ENCODE data around the gene TROAP.

The TROAP gene

GRCh38 chr12:49367381-49368239 is 44.6 kb downstream of the TROAP start, which contains the start of gene SPATS2:
Gene SPATS2, plus strand, starts transcription at chr12:49367462. Its CDS starts 93,551 bp downstream, at chr12:49461013.
- Histone ChIP-seq H3K9ac (ENCODE audit: low read length) (peak within 1 kb of the TSS; percentile 96), H3K56ac (ENCODE audit: low read length) (peak within 1 kb of the TSS; percentile 99), H4K5ac (ENCODE audit: low read length) (no peak within 1 kb of the TSS), H2AK5ac (ENCODE audit: low read length) (peak within 1 kb of the TSS; percentile 72), H3K36me3 (ENCODE audit: control insufficient read depth, insufficient read depth, low read length) (no peaks in the 10 kb centered on the region), H3K23ac (ENCODE audit: low read length) (no peak within 1 kb of the TSS), H3K4ac (ENCODE audit: low read depth, low read length) (peak within 1 kb of the TSS; percentile 84), H3K79me2 (ENCODE audit: control insufficient read depth, insufficient read depth, low read length) (peaks cover 35% of the 10 kb centered on the region), H3K4me2 (ENCODE audit: low read length) (peak within 1 kb of the TSS; percentile 89), H2BK5ac (ENCODE audit: low read length) (peak within 1 kb of the TSS; percentile 51), H3K27me3 (ENCODE audit: insufficient read depth, low read length, poor library complexity) (no peaks in the 10 kb centered on the region), H3K18ac (ENCODE audit: low read length) (peak within 1 kb of the TSS; percentile 98), H3K79me1 (ENCODE audit: low read length) (peaks cover 2% of the 10 kb centered on the region), H3K27ac (ENCODE audit: low read depth, low read length) (peak within 1 kb of the TSS; percentile 99), H3K4me1 (ENCODE audit: control insufficient read depth, low read depth, low read length) (no peaks in the 10 kb centered on the region), H2BK120ac (ENCODE audit: low read depth, low read length) (peak within 1 kb of the TSS; percentile 79), H4K8ac (ENCODE audit: low read depth, low read length) (peak within 1 kb of the TSS; percentile 28), H2BK15ac (replicated peaks; ENCODE audit: low read depth) (no peak within 1 kb of the TSS), H3K4me3 (ENCODE audit: low read length) (peak within 1 kb of the TSS; percentile 83)
- DNase-seq = peak; percentile 98
- no CpG with 5 or more reads among the region's 52 CpGs for WGBS (ENCODE audit: extremely low coverage, insufficient coverage, low lambda C conversion rate)

GRCh38 chr12:49368240-49368600 is 45.2 kb downstream of the TROAP start:
- H3K27me3 ChIP-seq (ENCODE audit: insufficient read depth, low read length, poor library complexity) = no peaks in the 10 kb centered on the region
- H3K56ac ChIP-seq (ENCODE audit: low read length) = peak overlapping the region; percentile 88
- no peak overlapping the region for H3K18ac ChIP-seq (ENCODE audit: low read length)
- peak overlapping the region; percentile 23 for H3K4me2 ChIP-seq (ENCODE audit: low read length)
- H4K8ac ChIP-seq (ENCODE audit: low read depth, low read length) = no peak overlapping the region
- peaks cover 40% of the 10 kb centered on the region for H3K79me2 ChIP-seq (ENCODE audit: control insufficient read depth, insufficient read depth, low read length)
- H3K4me3 ChIP-seq (ENCODE audit: low read length) = no peak overlapping the region
- H3K79me1 ChIP-seq (ENCODE audit: low read length) = peaks cover 2% of the 10 kb centered on the region
- no peak overlapping the region for H4K5ac ChIP-seq (ENCODE audit: low read length)
- H3K27ac ChIP-seq (ENCODE audit: low read depth, low read length) = no peak overlapping the region
- H3K36me3 ChIP-seq (ENCODE audit: control insufficient read depth, insufficient read depth, low read length) = no peaks in the 10 kb centered on the region
- no peak overlapping the region for H2BK15ac ChIP-seq (replicated peaks; ENCODE audit: low read depth)
- DNase-seq = no peak
- no peak overlapping the region for H3K4ac ChIP-seq (ENCODE audit: low read depth, low read length)
- no peak overlapping the region for H2BK5ac ChIP-seq (ENCODE audit: low read length)
- H3K23ac ChIP-seq (ENCODE audit: low read length) = no peak overlapping the region
- no peaks in the 10 kb centered on the region for H3K4me1 ChIP-seq (ENCODE audit: control insufficient read depth, low read depth, low read length)
- peak overlapping the region; percentile 84 for H3K9ac ChIP-seq (ENCODE audit: low read length)
- no CpG with 5 or more reads among the region's 3 CpGs for WGBS (ENCODE audit: extremely low coverage, insufficient coverage, low lambda C conversion rate)
- H2AK5ac ChIP-seq (ENCODE audit: low read length) = no peak overlapping the region
- no peak overlapping the region for H2BK120ac ChIP-seq (ENCODE audit: low read depth, low read length)

GRCh38 chr12:49369411-49370145 is 46.5 kb downstream of the TROAP start:
- no peak overlapping the region for H3K23ac ChIP-seq (ENCODE audit: low read length)
- no peak overlapping the region for H2BK15ac ChIP-seq (replicated peaks; ENCODE audit: low read depth)
- no peak overlapping the region for H2BK120ac ChIP-seq (ENCODE audit: low read depth, low read length)
- no peak overlapping the region for H2AK5ac ChIP-seq (ENCODE audit: low read length)
- no peak overlapping the region for H3K18ac ChIP-seq (ENCODE audit: low read length)
- H3K4ac ChIP-seq (ENCODE audit: low read depth, low read length) = no peak overlapping the region
- no peak overlapping the region for H4K5ac ChIP-seq (ENCODE audit: low read length)
- H4K8ac ChIP-seq (ENCODE audit: low read depth, low read length) = no peak overlapping the region
- no peak overlapping the region for H3K27ac ChIP-seq (ENCODE audit: low read depth, low read length)
- H3K4me2 ChIP-seq (ENCODE audit: low read length) = no peak overlapping the region
- H3K56ac ChIP-seq (ENCODE audit: low read length) = peak overlapping the region; percentile 18
- H3K9ac ChIP-seq (ENCODE audit: low read length) = no peak overlapping the region
- peak; percentile 61 for DNase-seq
- H3K79me1 ChIP-seq (ENCODE audit: low read length) = peaks cover 4% of the 10 kb centered on the region
- no peaks in the 10 kb centered on the region for H3K36me3 ChIP-seq (ENCODE audit: control insufficient read depth, insufficient read depth, low read length)
- peaks cover 48% of the 10 kb centered on the region for H3K79me2 ChIP-seq (ENCODE audit: control insufficient read depth, insufficient read depth, low read length)
- H3K4me1 ChIP-seq (ENCODE audit: control insufficient read depth, low read depth, low read length) = no peaks in the 10 kb centered on the region
- no peaks in the 10 kb centered on the region for H3K27me3 ChIP-seq (ENCODE audit: insufficient read depth, low read length, poor library complexity)
- H2BK5ac ChIP-seq (ENCODE audit: low read length) = no peak overlapping the region
- H3K4me3 ChIP-seq (ENCODE audit: low read length) = no peak overlapping the region
- WGBS (ENCODE audit: extremely low coverage, insufficient coverage, low lambda C conversion rate) = no CpG with 5 or more reads among the region's 6 CpGs

DNA sequence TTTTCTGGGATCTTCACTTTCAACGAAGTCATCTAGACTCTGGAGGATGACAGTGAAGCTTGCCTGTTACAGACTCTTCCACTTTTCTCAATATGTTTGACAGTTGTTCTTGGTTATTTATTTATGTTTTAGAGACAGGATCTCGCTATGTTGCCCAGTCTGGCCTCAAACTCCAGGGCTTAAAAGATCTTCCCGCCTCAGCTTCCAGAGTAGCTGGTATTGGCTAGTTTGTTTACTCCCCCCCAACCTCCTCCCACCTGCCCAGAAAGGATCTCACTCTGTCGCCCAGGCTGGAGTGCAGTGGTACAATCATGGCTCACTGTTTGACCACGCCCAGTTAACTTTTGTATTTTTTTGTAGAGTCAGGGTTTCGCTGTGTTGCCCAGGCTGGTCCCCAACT is 47.5 kb downstream of the TROAP start:
- H3K18ac ChIP-seq (ENCODE audit: low read length) = no peak overlapping the region
- H3K36me3 ChIP-seq (ENCODE audit: control insufficient read depth, insufficient read depth, low read length) = no peaks in the 10 kb centered on the region

GRCh38 chr12:49375406-49375805 is 52.4 kb downstream of the TROAP start:
- Histone ChIP-seq H2BK120ac (ENCODE audit: low read depth, low read length) (no peak overlapping the region), H3K79me2 (ENCODE audit: control insufficient read depth, insufficient read depth, low read length) (peaks cover 39% of the 10 kb centered on the region), H3K4me2 (ENCODE audit: low read length) (no peak overlapping the region), H3K56ac (ENCODE audit: low read length) (no peak overlapping the region), H4K8ac (ENCODE audit: low read depth, low read length) (no peak overlapping the region), H2BK15ac (replicated peaks; ENCODE audit: low read depth) (no peak overlapping the region), H3K9ac (ENCODE audit: low read length) (no peak overlapping the region), H3K36me3 (ENCODE audit: control insufficient read depth, insufficient read depth, low read length) (no peaks in the 10 kb centered on the region), H2AK5ac (ENCODE audit: low read length) (no peak overlapping the region), H3K27me3 (ENCODE audit: insufficient read depth, low read length, poor library complexity) (no peaks in the 10 kb centered on the region), H3K4me1 (ENCODE audit: control insufficient read depth, low read depth, low read length) (no peaks in the 10 kb centered on the region), H3K79me1 (ENCODE audit: low read length) (peaks cover 8% of the 10 kb centered on the region), H4K5ac (ENCODE audit: low read length) (no peak overlapping the region), H3K4ac (ENCODE audit: low read depth, low read length) (no peak overlapping the region), H3K27ac (ENCODE audit: low read depth, low read length) (no peak overlapping the region), H3K23ac (ENCODE audit: low read length) (no peak overlapping the region), H2BK5ac (ENCODE audit: low read length) (no peak overlapping the region), H3K18ac (ENCODE audit: low read length) (no peak overlapping the region), H3K4me3 (ENCODE audit: low read length) (no peak overlapping the region)
- no peak for DNase-seq
- no CpG with 5 or more reads among the region's 1 CpG for WGBS (ENCODE audit: extremely low coverage, insufficient coverage, low lambda C conversion rate)

More for the DNA sequence above, 47.5 kb downstream of the TROAP start:
- H3K79me1 ChIP-seq (ENCODE audit: low read length) = peaks cover 7% of the 10 kb centered on the region
- H3K27me3 ChIP-seq (ENCODE audit: insufficient read depth, low read length, poor library complexity) = no peaks in the 10 kb centered on the region
- H3K4ac ChIP-seq (ENCODE audit: low read depth, low read length) = no peak overlapping the region
- no peaks in the 10 kb centered on the region for H3K4me1 ChIP-seq (ENCODE audit: control insufficient read depth, low read depth, low read length)
- no CpG with 5 or more reads among the region's 6 CpGs for WGBS (ENCODE audit: extremely low coverage, insufficient coverage, low lambda C conversion rate)
- H3K23ac ChIP-seq (ENCODE audit: low read length) = no peak overlapping the region
- no peak overlapping the region for H4K5ac ChIP-seq (ENCODE audit: low read length)
- H2BK15ac ChIP-seq (replicated peaks; ENCODE audit: low read depth) = no peak overlapping the region
- H3K4me3 ChIP-seq (ENCODE audit: low read length) = no peak overlapping the region
- DNase-seq = no peak
- H3K9ac ChIP-seq (ENCODE audit: low read length) = no peak overlapping the region
- no peak overlapping the region for H3K27ac ChIP-seq (ENCODE audit: low read depth, low read length)
- no peak overlapping the region for H4K8ac ChIP-seq (ENCODE audit: low read depth, low read length)
- no peak overlapping the region for H2BK120ac ChIP-seq (ENCODE audit: low read depth, low read length)
- H2BK5ac ChIP-seq (ENCODE audit: low read length) = no peak overlapping the region
- no peak overlapping the region for H3K4me2 ChIP-seq (ENCODE audit: low read length)
- no peak overlapping the region for H2AK5ac ChIP-seq (ENCODE audit: low read length)
- H3K79me2 ChIP-seq (ENCODE audit: control insufficient read depth, insufficient read depth, low read length) = peaks cover 55% of the 10 kb centered on the region
- H3K56ac ChIP-seq (ENCODE audit: low read length) = no peak overlapping the region

Data from mesendoderm (in vitro differentiated cells).